ENCODE results near the gene FOXRED2. TPM values are rescaled to one million over a fixed set of nuclear protein-coding genes. Genes with fewer than 3 reads are reported as not detected.

FOXRED2 gene
- total and polyA plus RNA-seq, 2 of the 4 experiments (the other 2 are of a cell fraction), result 1.6 to 4.0 TPM

DNA sequence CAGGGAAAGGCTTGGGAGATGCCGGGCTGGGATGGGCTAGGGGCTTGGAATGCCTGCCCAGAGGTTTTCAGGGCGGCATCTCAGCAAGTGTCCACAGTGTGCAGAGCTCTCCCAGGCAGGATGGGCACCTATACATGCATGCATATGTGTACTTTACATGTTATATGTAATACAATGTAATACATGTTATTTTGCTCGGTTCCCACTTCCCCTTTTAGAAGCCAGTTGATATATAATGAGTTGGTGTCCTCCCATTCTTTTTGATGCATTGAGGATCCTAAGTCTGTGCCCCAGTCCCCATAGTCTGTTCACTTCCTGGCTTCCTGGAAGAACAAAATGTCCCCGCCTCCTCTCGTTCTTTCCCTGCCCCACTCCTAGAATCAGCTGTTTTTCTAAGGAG lies 42.2 kb upstream of the FOXRED2 start:
- Histone ChIP-seq H4K20me1 (ENCODE audit: insufficient read depth, low read length) (peaks cover 4% of the 10 kb centered on the region; the same call in 1 of the 2 replicates), H3K23ac (ENCODE audit: low read depth, low read length) (no peak overlapping the region), H3K14ac (replicated peaks; ENCODE audit: low read depth, low read length) (no peak overlapping the region; the same call in 1 of the 2 replicates), H3K4me2 (ENCODE audit: low read depth, low read length) (no peak overlapping the region), H2AK9ac (replicated peaks; ENCODE audit: low read depth, low read length, poor library complexity) (peak overlapping the region; percentile 50), H3K9me3 (ENCODE audit: control insufficient read depth, insufficient read depth, low read length) (no peaks in the 10 kb centered on the region), H3K56ac (ENCODE audit: extremely low read depth, insufficient read depth, low read length) (no peak overlapping the region), H3K18ac (ENCODE audit: low read depth, low read length) (no peak overlapping the region), H2BK120ac (ENCODE audit: low read depth, low read length) (no peak overlapping the region), H4K91ac (ENCODE audit: insufficient read depth, low read depth, low read length) (no peak overlapping the region; the same call in 1 of the 2 replicates), H4K8ac (ENCODE audit: low read depth in 2 of 2, low read length in 2 of 2) (peak overlapping the region in 1 of 2 experiments; percentile 24; a peak in 1 of 4 replicates), H3K27ac (ENCODE audit: insufficient read depth, low read length) (no peak overlapping the region), H3K79me1 (ENCODE audit: low read depth in 1 of 2, low read length in 2 of 2) (no peaks in the 10 kb centered on the region), H3K4me1 (ENCODE audit: control insufficient read depth, insufficient read depth, low read length) (peaks cover 7% of the 10 kb centered on the region; the same call in 1 of the 2 replicates), H3K27me3 (ENCODE audit: control insufficient read depth, insufficient read depth, low read length) (peaks cover 24% of the 10 kb centered on the region), H2BK20ac (ENCODE audit: low read depth, low read length) (no peak overlapping the region), H3K4me3 (ENCODE audit: insufficient read depth, low read depth, low read length) (no peak overlapping the region), H2AFZ (replicated peaks; ENCODE audit: low read length, poor library complexity) (peak overlapping the region; percentile 63), H2BK15ac (ENCODE audit: low read depth, low read length) (no peak overlapping the region), H2BK5ac (ENCODE audit: low read depth, low read length, poor library complexity, severe bottlenecking) (no peak overlapping the region), H3K4ac (ENCODE audit: low read depth, low read length) (0 out of 2 replicates have a peak overlapping the region, but pooled peaks have one; percentile 22), H3K9ac (ENCODE audit: low read depth, low read length) (no peak overlapping the region), H2AK5ac (ENCODE audit: low read depth, low read length) (no peak overlapping the region), H3K9me1 (ENCODE audit: insufficient read depth, low read length) (peaks cover 10% of the 10 kb centered on the region; the same call in 1 of the 2 replicates), H4K5ac (ENCODE audit: low read depth, low read length) (no peak overlapping the region), H3K36me3 (ENCODE audit: control insufficient read depth, insufficient read depth, low read length) (no peaks in the 10 kb centered on the region)
- TF ChIP-seq, protein P1, sequence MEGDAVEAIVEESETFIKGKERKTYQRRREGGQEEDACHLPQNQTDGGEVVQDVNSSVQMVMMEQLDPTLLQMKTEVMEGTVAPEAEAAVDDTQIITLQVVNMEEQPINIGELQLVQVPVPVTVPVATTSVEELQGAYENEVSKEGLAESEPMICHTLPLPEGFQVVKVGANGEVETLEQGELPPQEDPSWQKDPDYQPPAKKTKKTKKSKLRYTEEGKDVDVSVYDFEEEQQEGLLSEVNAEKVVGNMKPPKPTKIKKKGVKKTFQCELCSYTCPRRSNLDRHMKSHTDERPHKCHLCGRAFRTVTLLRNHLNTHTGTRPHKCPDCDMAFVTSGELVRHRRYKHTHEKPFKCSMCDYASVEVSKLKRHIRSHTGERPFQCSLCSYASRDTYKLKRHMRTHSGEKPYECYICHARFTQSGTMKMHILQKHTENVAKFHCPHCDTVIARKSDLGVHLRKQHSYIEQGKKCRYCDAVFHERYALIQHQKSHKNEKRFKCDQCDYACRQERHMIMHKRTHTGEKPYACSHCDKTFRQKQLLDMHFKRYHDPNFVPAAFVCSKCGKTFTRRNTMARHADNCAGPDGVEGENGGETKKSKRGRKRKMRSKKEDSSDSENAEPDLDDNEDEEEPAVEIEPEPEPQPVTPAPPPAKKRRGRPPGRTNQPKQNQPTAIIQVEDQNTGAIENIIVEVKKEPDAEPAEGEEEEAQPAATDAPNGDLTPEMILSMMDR (conservative IDR thresholded peaks at IDR 0.05; ENCODE audit: low read depth, low read length), result no peak
- TF ChIP-seq FOS (IDR thresholded peaks at IDR 0.05; ENCODE audit: low read depth, low read length) (no peak), NFE2L2 (IDR thresholded peaks at IDR 0.05; ENCODE audit: low read depth, low read length) (no peak), MAZ (IDR thresholded peaks at IDR 0.05; ENCODE audit: borderline replicate concordance, low read depth, low read length) (no peak), MXI1 (IDR thresholded peaks at IDR 0.05; ENCODE audit: borderline replicate concordance, low read depth, low read length) (no peak), RCOR1 (IDR thresholded peaks at IDR 0.05; ENCODE audit: insufficient replicate concordance, low read length) (no peak), RAD21 (IDR thresholded peaks at IDR 0.05; ENCODE audit: low read length) (no peak), POLR2A (IDR thresholded peaks at IDR 0.05; ENCODE audit: low read depth, low read length) (no peak), BHLHE40 (IDR thresholded peaks at IDR 0.05; ENCODE audit: low read depth, low read length) (no peak), ELK1 (IDR thresholded peaks at IDR 0.05; ENCODE audit: borderline replicate concordance, low read depth, low read length) (no peak), MAFK (IDR thresholded peaks at IDR 0.05; ENCODE audit: low read depth, low read length) (no peak)
- BruUV-seq (replicated peaks), result no TSS peak
- dilution Hi-C loops (cut with HindIII; ENCODE audit: low sequenced_read_pairs, unreplicated experiment) (no loop called here), intact Hi-C loops (cut with micrococcal nuclease) (loop anchor here (5.0 kb wide), 1 partner anchor 208 kb away; no protein-coding TSS in a partner anchor), in situ Hi-C loops (cut with MboI; ENCODE audit: low sequenced_read_pairs) (loop anchor here (5.0 to 10.0 kb wide), 2 partner anchors 226 to 308 kb away; partner anchors contain the start of gene IFT27)
- no CpG with 5 or more reads among the region's 5 CpGs for WGBS, 2 experiments (ENCODE audit: extremely low coverage in 2 of 2, insufficient read length in 1 of 2)
- no peak for ATAC-seq (ENCODE audit: low read depth)
- CTCF ChIA-PET, result interaction anchor here (1.6 kb wide), 1 partner anchor 307 kb away, joined by 3 read pairs; no protein-coding TSS in a partner anchor
- POLR2A ChIA-PET (ENCODE audit: unreplicated experiment), result no interaction called here
- no peak for DNase-seq
